OCI-LY3 (cell line): ENCODE measurements around the gene TTC9C.

Experiments used
- H2AFZ ChIP-seq: fragments of 200-600, 300-600 bp; shearing (Covaris generic); 2 replicates; pipeline ENCODE4 v1.6.0; 2014; ENCODE audit warnings: antibody characterized with exemption, low read depth, low read length
- H3K27ac ChIP-seq: fragments of 200-600, 300-600 bp; sonication (generic); 2 replicates; pipeline ENCODE4 v1.5.1; 2014; ENCODE audit warnings: mild to moderate bottlenecking, low read length, moderate library complexity, mixed read lengths
- H3K27me3 ChIP-seq: fragments of 200-600, 300-600 bp; sonication (generic); 2 replicates; pipeline ENCODE4 v1.6.1; 2014; ENCODE audit warnings: low read depth, low read length, mixed read lengths
- H3K36me3 ChIP-seq: fragments of 200-600, 300-600 bp; sonication (generic); replicated peaks from 2 replicates; pipeline ENCODE3; 2014; ENCODE audit warnings: low read depth, low read length, mixed read lengths
- H3K4me1 ChIP-seq: fragments of 300-600, 200-600 bp; sonication (generic); 2 replicates; pipeline ENCODE4 v1.6.1; 2014; ENCODE audit warnings: low read length, mixed read lengths
- H3K4me2 ChIP-seq: fragments of 200-600, 300-600 bp; sonication (generic); 2 replicates; pipeline ENCODE4 v1.6.1; 2014; ENCODE audit warnings: low read length, mixed read lengths
- H3K4me3 ChIP-seq: fragments of 300-600, 200-600 bp; sonication (generic); 2 replicates; pipeline ENCODE4 v1.5.1; 2014; ENCODE audit warnings: antibody characterized with exemption, mild to moderate bottlenecking, low read length, moderate library complexity
- H3K79me2 ChIP-seq: fragments of 300-600, 200-600 bp; shearing (Covaris generic); 2 replicates; pipeline ENCODE4 v1.6.1; 2014; ENCODE audit warnings: mild to moderate bottlenecking, low read length, mixed read lengths
- H3K9ac ChIP-seq: fragments of 300-600, 200-600 bp; shearing (Covaris generic); 2 replicates; pipeline ENCODE4 v1.6.0; 2014; ENCODE audit warnings: mild to moderate bottlenecking, low read length, moderate library complexity
- H3K9me3 ChIP-seq: fragments of 200-600, 300-600 bp; shearing (Covaris generic); 2 replicates; pipeline ENCODE4 v1.6.1; 2014; ENCODE audit warnings: low read length, mixed read lengths; ENCODE audit not compliant: insufficient read depth
- H4K20me1 ChIP-seq: fragments of 200-600, 300-600 bp; sonication (generic); 2 replicates; pipeline ENCODE4 v1.6.1; 2016; ENCODE audit warnings: low read length, mixed read lengths; ENCODE audit not compliant: insufficient read depth
- EZH2phosphoT487 ChIP-seq: fragments of 200-600 bp; shearing (Covaris generic); IDR thresholded peaks from 2 replicates; pipeline ENCODE4 v1.6.1; 2018; ENCODE audit warnings: antibody characterized with exemption, mixed run types, low read depth
- TF ChIP-seq, protein P1 (sequence below): fragments of 200-600, 300-600 bp; sonication (generic); IDR thresholded peaks from 2 replicates; pipeline ENCODE4 v1.5.1; 2014; ENCODE audit warnings: antibody characterized with exemption, low read length, low read depth

The TTC9C gene

DNA sequence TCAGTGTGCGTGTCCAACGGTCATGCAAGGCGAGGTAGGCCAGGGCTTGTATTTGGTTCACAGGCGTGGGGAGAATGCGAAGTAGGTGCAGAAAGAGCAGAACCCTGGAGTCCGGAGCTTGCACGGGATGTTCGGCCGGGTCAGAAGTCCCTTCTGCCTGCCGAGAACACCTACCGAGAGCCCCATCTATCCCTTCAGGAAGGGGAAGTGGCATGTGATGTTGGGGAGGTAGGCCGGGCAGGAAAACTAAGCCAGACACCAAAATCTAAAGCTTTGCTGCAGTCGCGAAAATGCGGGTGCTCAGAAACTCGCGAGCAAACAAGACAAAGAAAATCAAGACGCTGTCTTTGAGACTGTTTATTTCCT, 42.5 kb downstream of the TTC9C start:
- peak overlapping the region; percentile 99 for H3K4me2 ChIP-seq
- H3K4me3 ChIP-seq: peak overlapping the region; percentile 91
- peaks cover 15% of the 10 kb centered on the region for H3K4me1 ChIP-seq
- H2AFZ ChIP-seq: peak overlapping the region; percentile 56
- H3K27me3 ChIP-seq: no peaks in the 10 kb centered on the region
- H3K9me3 ChIP-seq: no peaks in the 10 kb centered on the region
- H3K27ac ChIP-seq: peak overlapping the region; percentile 71
- no peaks in the 10 kb centered on the region for H4K20me1 ChIP-seq
- TF ChIP-seq, protein P1, sequence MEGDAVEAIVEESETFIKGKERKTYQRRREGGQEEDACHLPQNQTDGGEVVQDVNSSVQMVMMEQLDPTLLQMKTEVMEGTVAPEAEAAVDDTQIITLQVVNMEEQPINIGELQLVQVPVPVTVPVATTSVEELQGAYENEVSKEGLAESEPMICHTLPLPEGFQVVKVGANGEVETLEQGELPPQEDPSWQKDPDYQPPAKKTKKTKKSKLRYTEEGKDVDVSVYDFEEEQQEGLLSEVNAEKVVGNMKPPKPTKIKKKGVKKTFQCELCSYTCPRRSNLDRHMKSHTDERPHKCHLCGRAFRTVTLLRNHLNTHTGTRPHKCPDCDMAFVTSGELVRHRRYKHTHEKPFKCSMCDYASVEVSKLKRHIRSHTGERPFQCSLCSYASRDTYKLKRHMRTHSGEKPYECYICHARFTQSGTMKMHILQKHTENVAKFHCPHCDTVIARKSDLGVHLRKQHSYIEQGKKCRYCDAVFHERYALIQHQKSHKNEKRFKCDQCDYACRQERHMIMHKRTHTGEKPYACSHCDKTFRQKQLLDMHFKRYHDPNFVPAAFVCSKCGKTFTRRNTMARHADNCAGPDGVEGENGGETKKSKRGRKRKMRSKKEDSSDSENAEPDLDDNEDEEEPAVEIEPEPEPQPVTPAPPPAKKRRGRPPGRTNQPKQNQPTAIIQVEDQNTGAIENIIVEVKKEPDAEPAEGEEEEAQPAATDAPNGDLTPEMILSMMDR: no peak
- no peak for TF ChIP-seq EZH2phosphoT487
- H3K9ac ChIP-seq: peak overlapping the region; percentile 85
- peaks cover 13% of the 10 kb centered on the region for H3K36me3 ChIP-seq
- H3K79me2 ChIP-seq: peaks cover 19% of the 10 kb centered on the region

DNA sequence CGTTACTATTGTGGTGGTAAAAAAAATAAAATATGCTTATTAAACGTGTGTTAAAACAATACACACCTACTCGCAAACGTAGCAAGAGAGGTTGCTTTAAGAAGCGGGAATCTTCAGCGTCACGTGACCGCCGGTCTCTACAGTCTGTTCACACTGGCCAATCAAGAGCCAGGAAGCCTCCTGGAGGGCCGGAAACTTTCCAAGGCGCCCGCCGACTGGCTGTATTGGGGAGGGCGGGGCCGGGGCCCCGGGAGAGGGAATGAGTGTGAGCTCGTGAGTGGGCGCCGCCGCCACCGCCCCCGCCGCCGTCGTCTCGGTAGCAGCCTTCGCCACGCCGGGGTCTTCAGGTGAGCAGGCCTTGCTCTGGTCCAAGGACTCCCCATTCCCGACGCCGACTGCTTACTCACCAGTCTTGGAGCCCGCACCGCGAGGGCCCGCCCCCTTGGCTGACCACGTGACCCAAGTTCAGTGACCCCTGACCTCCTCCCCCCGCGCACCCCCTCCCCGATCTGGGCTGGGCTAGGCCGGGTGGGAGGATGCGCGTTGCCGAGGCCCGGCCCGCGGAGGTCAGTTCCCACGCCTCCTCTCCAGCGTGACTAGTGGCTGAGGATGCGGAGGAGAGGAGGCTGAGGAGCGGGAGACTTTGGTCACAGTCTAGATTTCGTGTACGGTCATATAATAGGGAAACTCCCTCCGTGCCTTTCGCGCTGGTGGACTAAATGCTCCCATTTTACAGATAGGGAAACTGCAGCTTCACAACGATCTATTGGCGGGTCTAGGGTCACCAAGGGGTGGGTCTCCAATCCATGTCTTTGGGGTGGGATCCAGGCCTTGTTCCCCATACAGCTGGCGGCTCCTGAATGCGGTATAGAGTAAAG, 43.1 kb downstream of the TTC9C start, which contains the start of gene TAF6L:
Gene TAF6L (plus strand): TSS at position 253 of the 878 bp plus-strand sequence. CDS start 4,388 bp downstream, outside the sequence.
- H3K4me1 ChIP-seq: peaks cover 15% of the 10 kb centered on the region
- H3K79me2 ChIP-seq: peaks cover 19% of the 10 kb centered on the region
- peak within 1 kb of the TSS; percentile 99 for H3K4me2 ChIP-seq
- H3K36me3 ChIP-seq: peaks cover 13% of the 10 kb centered on the region
- peak within 1 kb of the TSS; percentile 91 for H3K4me3 ChIP-seq
- H2AFZ ChIP-seq: peak within 1 kb of the TSS; percentile 56
- H3K9ac ChIP-seq: peak within 1 kb of the TSS; percentile 85
- H4K20me1 ChIP-seq: no peaks in the 10 kb centered on the region
- TF ChIP-seq, protein P1: no peak
- no peak for TF ChIP-seq EZH2phosphoT487
- H3K9me3 ChIP-seq: no peaks in the 10 kb centered on the region
- H3K27me3 ChIP-seq: no peaks in the 10 kb centered on the region
- peak within 1 kb of the TSS; percentile 71 for H3K27ac ChIP-seq

DNA sequence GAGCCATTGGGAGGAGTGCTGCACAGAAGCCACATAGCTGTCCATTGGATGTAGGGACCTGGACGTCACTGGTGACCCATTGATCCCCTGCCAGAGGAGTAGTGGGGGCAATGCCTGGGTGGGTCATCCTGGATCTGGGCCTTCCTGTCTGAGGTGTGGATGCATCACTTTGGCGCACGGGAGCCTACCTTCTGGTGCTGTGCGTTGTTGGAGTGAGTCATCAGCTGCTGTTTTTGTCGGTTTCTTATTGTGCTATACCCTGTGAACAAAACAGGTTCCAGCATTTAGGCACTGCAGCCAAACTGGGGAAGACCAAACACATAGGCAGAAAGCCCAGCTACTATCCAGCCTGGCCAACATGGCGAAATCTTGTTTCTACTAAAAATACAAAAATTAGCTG, 46.1 kb downstream of the TTC9C start:
- no peaks in the 10 kb centered on the region for H4K20me1 ChIP-seq
- H3K9ac ChIP-seq: no peak overlapping the region
- no peaks in the 10 kb centered on the region for H3K27me3 ChIP-seq
- peaks cover 19% of the 10 kb centered on the region for H3K79me2 ChIP-seq
- peaks cover 12% of the 10 kb centered on the region for H3K36me3 ChIP-seq
- H2AFZ ChIP-seq: no peak overlapping the region
- H3K4me2 ChIP-seq: no peak overlapping the region
- no peak overlapping the region for H3K4me3 ChIP-seq
- no peak overlapping the region for H3K27ac ChIP-seq
- no peaks in the 10 kb centered on the region for H3K9me3 ChIP-seq
- TF ChIP-seq, protein P1: no peak
- TF ChIP-seq EZH2phosphoT487: no peak
- peaks cover 15% of the 10 kb centered on the region for H3K4me1 ChIP-seq

DNA sequence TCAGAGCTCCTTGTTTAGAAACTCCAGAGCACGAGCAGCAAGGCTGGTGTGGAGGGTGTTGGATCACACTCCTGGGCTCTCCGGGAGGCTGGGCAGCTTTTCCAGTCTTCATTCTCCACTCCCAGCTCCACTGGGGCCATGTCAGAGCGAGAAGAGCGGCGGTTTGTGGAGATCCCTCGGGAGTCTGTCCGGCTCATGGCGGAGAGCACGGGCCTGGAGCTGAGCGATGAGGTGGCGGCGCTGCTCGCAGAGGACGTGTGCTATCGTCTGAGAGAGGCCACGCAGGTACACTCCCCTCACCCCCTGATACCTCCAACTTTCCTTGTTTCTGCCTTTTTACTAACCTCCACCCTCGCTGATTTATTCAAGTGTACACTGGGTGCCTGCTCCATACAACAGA, 47.4 kb downstream of the TTC9C start:
- Histone ChIP-seq H3K4me1 (peaks cover 6% of the 10 kb centered on the region), H3K79me2 (peaks cover 19% of the 10 kb centered on the region), H3K27me3 (no peaks in the 10 kb centered on the region), H2AFZ (no peak overlapping the region), H3K4me3 (no peak overlapping the region), H3K4me2 (no peak overlapping the region), H3K36me3 (peaks cover 12% of the 10 kb centered on the region), H3K9ac (no peak overlapping the region), H4K20me1 (no peaks in the 10 kb centered on the region), H3K9me3 (no peaks in the 10 kb centered on the region), H3K27ac (no peak overlapping the region)
- TF ChIP-seq, protein P1: no peak
- no peak for TF ChIP-seq EZH2phosphoT487
